GM06990 (cell line): ENCODE data around the gene TMCC1.

ENCODE experiments used
- DNase-seq: peaks from one replicate; pipeline ENCODE4 v3.0.0-alpha.2; 2011; ENCODE audit not compliant: insufficient read length; ENCODE audit errors: extremely low read depth
- H3K27me3 ChIP-seq: replicated peaks from 2 replicates; pipeline ENCODE4 v1.6.0; 2011; ENCODE audit warnings: low read length; ENCODE audit not compliant: control insufficient read depth, insufficient read depth
- H3K36me3 ChIP-seq: 2 replicates; pipeline ENCODE4 v1.5.1; 2011; ENCODE audit warnings: low read length; ENCODE audit not compliant: control insufficient read depth, insufficient read depth
- H3K4me3 ChIP-seq: replicated peaks from 2 replicates; pipeline ENCODE4 v1.5.1; 2011; ENCODE audit warnings: low read depth, mild to moderate bottlenecking, control low read depth, low read length
- CTCF ChIP-seq: IDR thresholded peaks from 2 replicates; pipeline ENCODE4 v1.5.1; 2011; ENCODE audit warnings: low read length, control low read depth, mild to moderate bottlenecking, inconsistent platforms; ENCODE audit not compliant: insufficient read depth, poor library complexity, severe bottlenecking

The TMCC1 gene

GRCh38 chr3:129927072-129927471 is 33.6 kb upstream of the TMCC1 start:
- no peak for DNase-seq
- Histone ChIP-seq H3K4me3 (no peak overlapping the region), H3K27me3 (no peaks in the 10 kb centered on the region), H3K36me3 (no peaks in the 10 kb centered on the region)
- no peak for TF ChIP-seq CTCF

- Histone ChIP-seq H3K4me3 (no peak overlapping the region), H3K27me3 (no peaks in the 10 kb centered on the region), H3K36me3 (no peaks in the 10 kb centered on the region)
- TF ChIP-seq CTCF = no peak
- DNase-seq = no peak
These were observed 26.3 kb upstream of the TMCC1 start for GRCh38 chr3:129919806-129920205.

- Histone ChIP-seq H3K27me3 (no peaks in the 10 kb centered on the region), H3K4me3 (no peak overlapping the region), H3K36me3 (no peaks in the 10 kb centered on the region)
- no peak for DNase-seq
- TF ChIP-seq CTCF = no peak
These were observed 25.8 kb upstream of the TMCC1 start for GRCh38 chr3:129919357-129919756.

- no peaks in the 10 kb centered on the region for H3K36me3 ChIP-seq
- DNase-seq = no peak
- no peak for TF ChIP-seq CTCF
- no peak overlapping the region for H3K4me3 ChIP-seq
- H3K27me3 ChIP-seq = no peaks in the 10 kb centered on the region
These were observed 24.9 kb upstream of the TMCC1 start for GRCh38 chr3:129918461-129918860.

- no peak for TF ChIP-seq CTCF
- Histone ChIP-seq H3K27me3 (no peaks in the 10 kb centered on the region), H3K36me3 (no peaks in the 10 kb centered on the region), H3K4me3 (no peak overlapping the region)
- no peak for DNase-seq
These were observed 24.0 kb upstream of the TMCC1 start for GRCh38 chr3:129917423-129918007.

GRCh38 chr3:129913618-129914017 is 20.1 kb upstream of the TMCC1 start:
- H3K4me3 ChIP-seq = no peak overlapping the region
- TF ChIP-seq CTCF = no peak
- no peak for DNase-seq
- H3K27me3 ChIP-seq = no peaks in the 10 kb centered on the region
- H3K36me3 ChIP-seq = no peaks in the 10 kb centered on the region
